GM19463 (cell line): ENCODE data around the gene CFAP52.
"Not testable (repeated sequence)": the region's sequence is repeated elsewhere in the genome, so short reads cannot be mapped to it uniquely, and the experiment has no call there.

Experiments
- ATAC-seq: cut with Tn5 transposase; IDR thresholded peaks from one replicate; pipeline ENCODE4 v1.9.1; 2021; ENCODE audit warnings: mild to moderate bottlenecking, moderate library complexity; ENCODE audit not compliant: unreplicated experiment

Gene CFAP52

DNA sequence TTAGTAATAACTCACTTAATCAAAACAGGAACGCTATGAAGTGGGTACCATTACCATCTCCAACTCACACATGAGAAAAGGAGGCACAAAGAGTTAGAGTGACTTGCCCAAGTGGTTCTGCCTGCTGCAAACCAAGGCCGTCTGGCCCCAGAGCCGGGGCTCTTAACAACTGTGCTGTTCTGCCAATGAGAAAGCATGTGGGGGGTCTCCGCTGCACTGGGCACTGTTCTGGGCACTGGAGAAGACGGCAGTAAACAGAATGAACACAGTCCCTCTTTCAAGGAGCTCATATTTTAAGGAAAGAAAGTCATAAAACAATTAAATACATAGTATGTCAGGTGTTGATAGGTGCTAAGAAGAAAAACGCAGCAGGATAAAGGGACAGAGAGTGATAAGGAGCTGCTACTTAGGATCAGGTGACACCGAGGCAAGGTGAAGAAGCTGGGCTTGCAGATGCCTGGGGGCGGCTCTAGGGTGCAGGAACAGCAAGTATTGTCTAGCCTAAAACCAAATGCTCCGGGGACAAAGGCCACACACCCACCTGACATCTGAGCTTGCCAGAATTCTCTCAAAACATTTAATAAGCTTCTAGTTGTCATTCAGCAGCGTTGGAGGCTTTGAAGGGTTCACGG, 7.4 kb upstream of the CFAP52 start:
- ATAC-seq: no peak

DNA sequence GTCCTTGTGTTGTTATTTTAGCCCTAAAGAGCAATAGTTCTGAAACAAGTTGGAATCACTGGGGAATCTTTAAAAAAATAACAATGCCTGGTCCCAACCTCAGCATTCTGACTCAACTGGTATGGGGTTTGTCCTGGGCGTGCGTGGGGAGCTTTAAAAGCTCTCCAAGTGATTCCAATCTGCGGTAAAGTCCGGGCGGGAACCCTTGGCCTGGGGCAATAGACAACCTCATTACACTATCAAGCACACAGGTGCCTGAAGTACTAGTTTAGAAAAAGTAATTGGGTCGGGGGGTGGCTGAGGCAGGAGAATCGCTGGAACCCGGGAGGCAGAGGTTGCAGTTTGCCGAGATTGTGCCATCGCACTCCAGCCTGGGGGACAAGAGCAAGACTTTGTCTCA, 5.2 kb upstream of the CFAP52 start:
- no peak for ATAC-seq

DNA sequence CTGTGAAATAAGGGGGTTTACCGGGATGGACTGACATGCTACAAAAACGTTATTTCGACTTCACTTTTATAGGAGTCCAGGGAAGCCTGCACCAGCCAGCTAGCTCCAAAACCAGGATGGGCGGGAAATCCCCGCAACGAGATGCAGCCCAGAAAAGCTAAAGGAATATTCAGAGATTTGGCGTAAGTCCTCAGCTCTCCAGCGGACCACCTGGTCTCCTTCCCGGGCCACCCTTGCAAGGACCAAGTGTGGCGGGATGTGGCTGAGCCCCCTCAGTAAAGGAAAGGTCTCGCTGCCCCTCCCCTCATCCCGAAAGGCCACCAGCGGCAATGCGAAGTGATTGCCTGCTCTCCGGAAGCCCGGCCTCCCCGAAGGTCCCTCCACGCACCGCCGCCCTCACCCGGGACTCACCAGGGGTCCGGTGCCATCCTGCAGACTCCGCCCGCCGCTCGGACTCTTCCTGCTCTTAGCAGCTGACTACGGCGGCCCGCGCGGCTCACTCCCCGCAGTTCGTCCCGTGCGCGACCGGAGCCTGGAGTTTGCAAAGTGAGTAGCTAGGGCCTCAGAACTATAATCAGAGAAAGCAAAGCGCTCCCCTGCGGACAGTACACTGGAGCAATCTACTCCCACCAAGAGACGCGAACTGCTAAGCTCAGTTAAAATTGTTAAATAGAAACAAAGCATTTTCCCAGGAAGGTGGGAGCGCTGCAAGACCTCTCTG, 901 bp upstream of the CFAP52 start, which contains the start of gene STX8:
Gene STX8 (minus strand): TSS at position 440 of the 721 bp plus-strand sequence. CDS start 12 bp downstream, at position 428.
- ATAC-seq: peak; percentile 83

DNA sequence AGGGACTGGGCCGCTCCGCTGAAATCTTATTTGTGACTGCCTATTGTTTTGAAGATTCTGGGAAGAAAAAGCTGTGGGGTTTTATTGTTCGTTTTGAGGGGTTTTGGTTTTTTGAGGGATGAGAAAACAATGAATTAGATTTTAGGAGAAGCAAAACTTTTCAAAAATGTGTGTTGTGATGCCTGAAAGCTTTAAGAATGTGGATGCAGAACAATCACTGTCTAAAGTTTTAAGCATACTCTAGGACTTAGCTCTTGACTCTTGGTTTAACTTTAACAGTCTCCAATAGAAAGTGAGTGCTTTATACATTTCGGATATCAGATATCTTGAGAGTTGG, 899 bp downstream of the CFAP52 start:
- ATAC-seq: no peak

DNA sequence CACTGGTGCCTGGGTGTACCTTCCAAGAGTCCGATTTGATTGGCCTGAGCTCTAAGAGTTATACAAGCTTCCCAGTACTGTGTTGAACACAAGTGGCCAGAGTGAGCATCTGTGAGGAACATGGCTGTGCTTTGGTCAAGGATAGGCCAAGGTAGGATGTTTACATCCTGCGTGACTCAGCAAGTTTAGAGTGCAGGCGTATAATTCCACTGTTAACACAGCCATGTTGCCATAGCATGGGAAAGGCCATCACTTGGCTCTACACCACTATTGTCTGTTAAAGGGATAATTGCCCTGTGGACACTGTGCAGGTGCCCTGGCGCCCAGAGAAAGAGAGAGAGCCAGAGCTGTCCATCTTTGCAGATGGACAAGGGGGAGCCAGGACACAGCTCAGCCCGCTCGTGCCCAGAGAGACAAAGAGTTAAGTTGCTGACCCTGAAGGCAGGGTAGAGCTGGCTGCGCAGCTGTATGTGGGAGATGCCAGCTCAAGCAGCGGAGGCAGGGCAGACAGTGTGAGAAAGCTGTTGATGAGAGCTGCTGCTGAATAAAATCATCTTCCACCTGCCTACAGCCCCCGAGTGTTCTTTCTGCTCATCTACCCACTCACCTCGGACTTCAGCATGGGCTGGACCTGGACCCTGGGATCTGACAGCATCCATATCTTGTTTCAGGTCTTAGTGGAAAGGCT, 11.7 kb downstream of the CFAP52 start:
- no peak for ATAC-seq

DNA sequence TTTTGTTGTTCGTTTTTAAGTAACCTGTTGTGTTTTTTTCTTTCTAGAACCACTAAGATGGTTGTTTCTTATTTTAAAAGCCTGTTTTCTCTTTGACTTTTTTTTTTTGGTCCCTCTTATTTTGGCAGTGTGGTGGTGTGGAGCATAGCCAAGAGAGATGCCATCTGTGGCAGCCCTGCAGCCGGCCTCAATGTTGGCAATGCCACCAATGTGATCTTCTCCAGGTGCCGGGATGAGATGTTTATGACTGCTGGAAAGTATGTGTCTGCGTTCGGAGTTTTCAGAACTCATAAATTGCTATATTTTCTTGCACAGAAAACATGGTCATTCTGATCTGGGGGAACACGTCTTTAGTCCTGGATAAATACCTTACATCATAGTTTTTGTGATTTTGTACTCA, 17.6 kb downstream of the CFAP52 start:
- ATAC-seq: no peak

DNA sequence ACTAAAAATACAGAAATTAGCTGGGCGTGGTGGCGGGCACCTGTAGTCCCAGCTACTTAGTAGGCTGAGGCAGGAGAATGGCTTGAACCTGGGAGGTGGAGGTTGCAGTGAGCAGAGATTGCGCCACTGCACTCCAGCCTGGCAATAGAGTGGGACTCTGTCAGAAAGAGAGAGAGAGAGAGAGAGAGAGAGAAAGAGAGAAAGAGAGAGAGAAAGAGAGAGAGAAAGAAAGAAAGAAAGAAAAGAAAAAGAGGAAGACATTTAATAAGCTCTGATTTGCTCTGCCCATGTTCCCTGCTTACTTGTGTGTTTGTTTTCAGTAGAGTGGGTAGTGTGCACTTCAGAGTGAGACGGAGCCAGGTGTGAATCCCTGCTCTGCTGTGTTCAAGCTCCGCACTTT, 21.2 kb downstream of the CFAP52 start:
- not testable (repeated sequence) for ATAC-seq

DNA sequence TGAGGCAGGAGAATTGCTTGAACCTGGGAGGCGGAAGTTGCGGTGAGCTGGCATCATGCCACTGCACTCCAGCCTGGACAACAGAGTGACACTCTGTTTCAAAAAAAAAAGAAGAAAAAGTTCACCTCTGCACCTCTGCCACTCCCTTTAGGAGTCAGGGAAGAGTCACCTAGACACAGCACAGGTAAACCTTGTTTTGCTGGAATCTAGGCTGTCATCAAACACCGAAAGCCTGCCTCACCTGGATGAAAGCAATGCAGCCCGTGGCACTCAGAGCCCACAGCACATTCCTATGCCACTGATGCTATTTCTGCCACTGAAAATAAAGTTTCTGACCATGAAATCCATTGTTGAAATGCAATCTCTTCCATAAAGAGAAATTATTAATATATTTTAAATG, 22.2 kb downstream of the CFAP52 start:
- no peak for ATAC-seq

DNA sequence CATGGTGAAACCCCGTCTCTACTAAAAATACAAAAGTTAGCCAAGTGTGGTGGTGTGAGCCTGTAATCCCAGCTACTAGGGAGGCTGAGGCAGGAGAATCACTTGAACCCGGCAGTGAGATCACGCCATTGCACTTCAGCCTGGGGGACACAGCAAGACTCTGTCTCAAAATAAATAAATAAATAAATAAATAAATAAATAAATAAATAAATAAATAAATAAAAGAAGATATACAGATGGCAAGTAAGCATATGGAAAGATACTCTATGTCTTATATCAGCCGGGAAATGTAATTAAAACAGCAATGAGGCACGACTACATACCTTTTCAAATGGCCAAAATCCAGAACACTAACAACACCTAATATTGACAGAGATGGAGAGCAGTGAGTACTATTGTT, 28.1 kb downstream of the CFAP52 start:
- not testable (repeated sequence) for ATAC-seq

DNA sequence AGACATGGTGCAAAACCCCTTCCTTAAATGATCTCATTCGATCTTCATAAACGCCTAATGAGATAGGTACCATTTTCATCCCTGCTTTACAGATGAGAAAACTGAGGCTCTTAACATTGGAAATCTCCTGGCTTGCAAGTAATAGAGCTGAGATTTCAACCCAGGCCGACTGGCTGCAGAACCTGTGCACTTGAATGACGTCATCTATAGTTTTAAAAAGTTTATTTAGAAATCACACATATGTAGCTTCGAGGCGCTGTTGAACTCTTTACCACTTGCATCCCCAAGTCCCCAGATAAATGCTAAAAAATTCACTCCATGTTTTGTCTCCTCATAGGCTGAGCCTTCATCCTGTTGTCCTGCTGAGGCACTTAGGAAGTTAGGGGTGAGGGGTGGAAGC, 30.0 kb downstream of the CFAP52 start:
- ATAC-seq: no peak

DNA sequence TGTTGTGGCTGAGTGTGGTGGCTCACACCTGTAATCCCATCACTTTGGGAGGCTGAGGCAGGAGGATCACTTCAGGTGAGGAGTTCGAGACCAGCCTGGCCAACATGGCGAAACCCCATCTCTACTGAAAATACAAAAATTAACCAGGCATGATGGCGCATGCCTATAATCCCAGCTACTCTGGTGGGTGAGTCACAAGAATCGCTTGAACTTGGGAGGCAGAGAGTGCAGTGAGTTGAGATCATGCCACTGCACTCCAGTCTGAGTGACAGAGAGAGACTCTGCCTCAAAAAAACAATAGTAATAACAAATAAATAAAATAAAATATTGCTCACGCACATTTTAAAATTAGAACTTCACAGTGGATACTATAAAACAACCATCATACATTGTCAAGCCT, 30.6 kb downstream of the CFAP52 start:
- ATAC-seq: not testable (repeated sequence)

DNA sequence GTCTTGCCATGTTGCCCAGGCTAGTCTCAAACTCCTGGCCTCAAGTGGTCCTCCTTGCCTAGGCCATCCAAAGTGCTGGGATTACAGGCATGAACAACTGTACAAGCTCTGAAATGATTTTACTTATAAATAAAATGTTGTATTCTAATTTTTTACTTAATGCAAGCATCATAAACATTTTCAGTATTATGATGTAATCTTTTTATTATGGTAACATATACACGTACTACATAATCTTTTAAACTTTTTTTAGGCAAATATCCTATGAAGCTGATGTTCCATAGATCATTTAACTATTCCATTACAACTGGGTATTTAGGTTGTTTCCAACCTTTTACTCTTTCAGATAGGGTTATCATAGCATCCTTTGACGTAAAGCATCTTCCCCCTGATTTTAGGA, 35.1 kb downstream of the CFAP52 start:
- no peak for ATAC-seq

DNA sequence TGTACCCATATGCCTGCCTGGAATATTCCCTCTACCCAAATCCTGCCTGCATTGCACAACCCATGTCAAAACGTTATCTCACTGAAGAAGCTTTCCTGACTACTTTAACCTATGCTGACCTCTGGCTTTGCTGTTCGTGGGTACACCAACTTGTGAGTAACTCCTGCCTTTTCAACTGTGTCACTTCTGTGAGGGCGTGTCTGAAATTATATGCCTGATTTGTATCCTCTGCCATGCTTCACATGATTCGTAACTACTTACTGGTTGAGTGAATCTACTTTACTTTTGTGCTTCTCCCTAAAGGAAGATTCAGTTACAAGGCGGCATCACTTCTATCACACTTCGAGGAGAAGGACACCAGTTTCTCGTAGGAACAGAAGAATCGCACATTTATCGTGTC, 35.6 kb downstream of the CFAP52 start:
- ATAC-seq: no peak

DNA sequence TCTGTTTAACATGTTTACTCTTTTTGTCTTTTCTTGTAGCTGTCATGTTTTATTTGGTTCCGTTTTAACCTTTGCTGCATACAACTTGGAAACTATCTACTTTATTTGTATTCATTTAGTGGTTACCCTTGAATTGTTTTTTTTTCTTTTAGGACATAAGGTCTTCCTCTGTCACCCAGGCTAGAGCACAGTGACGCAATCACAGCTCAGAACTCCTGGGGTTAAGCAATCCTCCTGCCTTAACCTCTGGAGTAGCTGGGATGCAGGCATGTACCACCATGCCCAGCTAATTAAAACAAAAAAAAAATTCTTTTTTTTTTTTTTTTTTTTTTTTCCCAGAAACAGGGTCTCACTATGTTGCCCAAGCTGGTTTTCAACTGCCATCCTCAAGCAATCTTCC, 39.0 kb downstream of the CFAP52 start:
- ATAC-seq: no peak

DNA sequence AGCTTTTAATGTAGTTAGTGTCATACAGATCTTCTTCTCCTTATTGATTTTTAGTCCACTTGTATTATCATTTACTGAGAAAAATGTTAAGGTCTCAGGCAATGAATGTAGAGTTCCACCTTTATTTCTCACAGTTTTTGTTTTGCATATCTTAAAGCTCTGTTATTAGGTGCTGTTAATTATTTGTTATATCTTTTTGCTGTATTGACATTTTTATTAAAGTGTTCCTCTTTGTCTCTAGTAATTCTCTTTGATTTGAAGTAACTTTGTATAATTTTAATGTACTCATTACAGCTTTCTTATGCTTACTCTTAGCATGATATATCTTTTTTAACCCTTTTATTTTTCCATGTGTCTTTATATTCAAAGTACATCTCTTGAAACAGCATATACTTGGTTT, 46.5 kb downstream of the CFAP52 start:
- no peak for ATAC-seq

DNA sequence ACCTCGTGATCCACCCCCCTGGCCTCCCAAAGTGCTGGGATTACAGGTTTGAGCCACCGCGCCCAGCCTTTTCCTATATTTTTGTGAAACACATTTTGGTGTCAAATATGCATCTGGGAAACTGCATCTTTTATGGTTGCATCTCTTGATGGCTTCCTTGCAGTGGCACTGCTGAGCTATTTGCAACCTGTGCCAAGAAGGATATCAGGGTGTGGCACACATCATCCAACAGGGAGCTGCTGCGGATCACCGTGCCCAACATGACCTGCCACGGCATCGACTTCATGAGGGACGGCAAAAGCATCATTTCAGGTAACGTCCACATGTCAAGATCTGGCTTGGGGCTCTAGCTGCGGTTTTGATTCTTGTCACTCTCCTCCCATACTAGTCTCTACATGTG, 52.1 kb downstream of the CFAP52 start:
- ATAC-seq: no peak

DNA sequence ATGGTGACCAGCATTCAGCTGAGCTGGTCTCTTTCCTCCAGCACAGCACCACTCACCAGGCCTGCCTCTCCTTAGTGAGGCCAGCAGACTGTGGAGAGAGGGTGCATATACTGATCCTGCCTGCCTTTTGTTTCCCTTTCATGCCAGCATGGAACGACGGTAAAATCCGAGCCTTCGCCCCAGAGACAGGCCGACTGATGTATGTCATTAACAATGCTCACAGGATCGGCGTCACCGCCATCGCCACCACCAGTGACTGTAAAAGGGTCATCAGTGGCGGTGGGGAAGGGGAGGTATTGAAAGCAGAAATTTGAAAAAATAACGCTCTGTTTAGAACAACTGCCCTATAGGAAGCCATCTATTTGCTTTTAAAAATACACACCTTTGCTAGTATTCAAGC, 56.3 kb downstream of the CFAP52 start:
- ATAC-seq: no peak

DNA sequence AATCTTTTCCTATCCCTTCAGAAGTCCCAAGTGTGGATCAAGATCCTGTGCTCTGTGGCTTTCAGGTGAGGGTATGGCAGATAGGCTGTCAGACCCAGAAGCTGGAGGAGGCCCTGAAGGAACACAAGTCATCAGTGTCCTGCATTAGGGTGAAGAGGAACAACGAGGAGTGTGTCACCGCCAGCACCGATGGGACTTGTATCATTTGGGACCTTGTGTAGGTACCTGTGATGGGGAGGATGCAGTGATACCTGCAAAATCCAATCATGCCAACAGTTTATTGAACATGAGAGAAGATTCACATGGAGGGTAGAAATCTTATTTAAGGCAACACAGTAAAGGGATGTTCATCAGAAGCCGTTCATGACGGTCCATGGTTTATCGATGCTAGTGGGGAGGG, 58.9 kb downstream of the CFAP52 start:
- no peak for ATAC-seq

DNA sequence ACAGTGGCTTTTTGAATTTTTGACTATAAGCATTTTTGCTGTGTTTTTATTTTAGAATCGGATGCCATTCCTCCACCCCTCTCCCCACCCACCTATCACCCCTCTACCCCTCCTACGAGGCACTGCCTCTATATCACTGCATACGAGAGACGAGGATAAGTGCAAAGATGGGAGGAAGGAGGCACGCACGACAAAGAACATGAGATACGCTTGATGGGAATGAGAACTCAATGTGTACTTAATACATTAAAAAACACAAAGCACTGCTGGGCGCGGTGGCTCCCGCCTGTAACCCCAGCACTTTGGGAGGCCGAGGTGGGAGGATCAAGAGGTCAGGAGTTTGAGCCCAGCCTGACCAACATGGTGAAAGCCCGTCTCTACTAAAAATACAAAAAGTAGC, 60.1 kb downstream of the CFAP52 start:
- no peak for ATAC-seq

DNA sequence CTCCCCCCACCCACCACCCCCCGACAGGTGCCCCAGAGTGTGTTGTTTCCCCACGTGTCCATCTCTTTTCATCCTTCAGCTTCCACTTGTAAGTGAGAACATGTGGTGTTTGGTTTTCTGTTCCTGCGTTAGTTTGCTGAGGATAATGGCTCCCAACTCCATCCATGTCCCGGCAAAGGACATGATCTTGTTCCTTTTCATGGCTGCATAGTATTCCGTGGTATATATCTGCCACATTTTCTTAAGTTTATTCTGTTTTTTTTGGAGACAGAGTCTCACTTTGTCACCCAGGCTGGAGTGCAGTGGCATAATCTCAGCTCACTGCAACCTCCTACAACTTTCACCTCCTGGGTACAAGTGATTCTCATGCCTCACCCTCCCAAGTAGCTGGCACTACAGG, 63.9 kb downstream of the CFAP52 start:
- not testable (repeated sequence) for ATAC-seq

DNA sequence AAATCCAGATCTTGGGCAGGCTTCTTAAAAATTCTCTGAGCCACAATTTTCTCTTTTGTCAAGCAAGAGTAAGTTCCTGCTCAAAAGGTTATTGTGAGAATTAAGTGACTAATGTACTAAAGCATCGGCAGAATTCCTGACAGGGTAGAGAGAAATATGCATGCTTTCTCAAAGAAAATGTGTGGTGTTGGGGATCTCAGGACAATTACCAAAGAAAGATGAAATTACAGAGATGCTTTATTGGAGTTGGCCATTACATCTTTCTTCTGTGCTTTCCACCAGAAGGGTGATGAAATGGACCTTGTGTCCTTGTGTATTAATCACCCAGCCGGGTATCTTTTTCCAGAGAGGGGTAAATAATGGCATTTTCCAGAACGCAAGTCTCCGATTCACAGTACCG, 67.2 kb downstream of the CFAP52 start:
- ATAC-seq: no peak
